Epidermal melanocyte (primary cell): ENCODE results near the gene CCDC57.

Experiments used
- DNase-seq: peaks from one replicate; pipeline ENCODE4 v3.0.0; 2011; ENCODE audit warnings: low spot score; ENCODE audit not compliant: insufficient read length

The CCDC57 gene

DNA sequence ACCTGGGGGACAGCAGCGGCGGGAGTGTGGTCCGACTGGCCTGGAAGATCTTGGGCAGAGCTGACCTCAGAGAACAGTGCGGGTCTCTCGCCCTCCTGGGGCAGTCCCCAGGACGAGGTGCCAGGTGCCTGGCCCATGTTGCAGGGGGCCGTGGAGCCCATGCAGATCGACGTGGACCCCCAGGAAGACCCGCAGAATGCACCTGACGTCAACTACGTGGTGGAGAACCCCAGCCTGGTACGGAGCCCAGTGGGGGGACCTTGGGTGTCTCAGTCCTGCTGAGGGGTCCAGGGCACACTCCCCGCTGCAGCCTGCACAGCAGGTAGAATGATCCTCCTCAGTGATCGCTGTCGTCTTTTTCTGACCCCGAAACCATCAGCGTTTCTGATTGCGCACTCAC, 159.5 kb downstream of the CCDC57 start:
- no peak for DNase-seq

DNA sequence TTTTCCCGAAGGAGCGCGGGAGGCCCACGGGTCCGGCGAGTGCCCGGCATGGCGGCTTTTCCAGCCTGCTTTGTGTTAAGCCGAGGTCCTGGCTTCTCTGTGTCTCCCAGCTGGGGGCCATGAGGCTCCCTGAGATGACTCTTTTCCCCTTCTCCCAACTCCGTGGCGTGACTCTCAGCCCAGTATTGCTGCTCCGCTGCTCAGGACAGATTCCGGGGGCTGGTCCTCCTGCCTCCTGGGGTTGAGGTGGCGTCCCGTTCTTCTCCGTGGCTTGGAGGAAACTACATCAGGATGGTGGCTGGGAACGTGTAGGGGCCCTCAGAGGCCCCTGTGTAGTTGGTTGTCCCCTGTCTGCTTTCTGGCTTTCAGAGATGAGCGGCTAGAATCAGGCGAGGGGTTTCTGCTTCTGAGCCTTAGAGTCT, 160.0 kb downstream of the CCDC57 start:
- no peak for DNase-seq

DNA sequence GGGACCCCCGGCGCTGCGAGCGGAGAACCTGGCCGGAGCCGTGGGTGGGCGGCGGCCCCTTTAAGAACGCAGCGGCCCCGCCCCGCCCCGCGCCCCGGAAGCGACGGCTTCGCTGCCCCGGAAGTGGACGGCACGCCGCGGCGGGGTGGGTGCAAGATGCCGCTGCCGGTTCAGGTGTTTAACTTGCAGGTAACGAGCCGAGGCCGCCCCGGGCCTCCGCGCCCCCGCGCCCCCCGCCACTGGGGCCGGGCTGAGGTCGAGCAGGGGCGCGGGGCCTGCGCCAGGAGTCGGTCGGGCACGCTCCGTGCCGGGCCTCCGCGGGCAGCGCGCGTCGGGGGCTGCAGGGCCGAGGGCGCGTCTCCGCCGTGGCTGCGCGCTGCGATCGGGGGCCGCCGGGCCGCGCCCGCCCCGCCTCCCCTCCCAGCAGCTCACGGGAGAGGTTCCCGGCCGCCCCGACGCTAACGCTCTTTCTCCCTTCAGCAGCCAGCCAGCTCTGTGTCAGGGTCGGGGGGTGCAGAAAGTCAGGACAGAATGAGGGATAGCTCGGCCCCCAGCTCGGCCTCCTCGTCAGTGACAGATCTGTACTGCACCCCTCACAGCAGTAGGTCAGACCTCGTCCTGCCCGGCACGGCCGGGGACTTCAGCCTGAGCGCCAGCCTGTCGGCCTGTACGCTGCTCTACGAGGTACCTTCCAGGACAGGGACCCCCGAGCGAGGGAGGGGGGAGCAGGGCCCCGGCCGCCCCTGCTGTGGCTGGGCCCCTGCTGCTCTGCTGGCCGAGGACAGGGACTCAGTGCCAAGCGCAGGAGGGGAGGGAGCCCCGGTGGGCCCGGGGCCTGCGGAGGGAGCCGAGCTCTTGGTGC, 160.6 kb downstream of the CCDC57 start, which contains the start of the genes GPS1 and RFNG:
GPS1 (plus strand) TSS at position 123 of the 862 bp plus-strand sequence; CDS start at position 157, 34 bp downstream.
RFNG (minus strand) TSS at position 36 of the 862 bp plus-strand sequence. CDS start 45 bp downstream, outside the sequence.
- peak; percentile 88 for DNase-seq
